Smooth muscle cell (in vitro differentiated cells): ENCODE data around the gene SSR4. TPM values are rescaled to one million over a fixed set of nuclear protein-coding genes. Genes with fewer than 3 reads are reported as not detected.

ENCODE experiments used
- DNase-seq: peaks from one replicate; lab custom pipeline; 2025; ENCODE audit not compliant: unreplicated experiment; lab: John Stamatoyannopoulos, UW
- H2AFZ ChIP-seq: fragments of 200-600 bp; sonication (generic); 2 replicates; pipeline ENCODE4 v1.6.0; 2016; ENCODE audit warnings: antibody characterized with exemption, low read depth, mild to moderate bottlenecking
- H3F3A ChIP-seq: fragments of 200-600 bp; sonication (generic); 2 replicates; pipeline ENCODE4 v1.6.0; 2017; ENCODE audit warnings: antibody characterized with exemption, low read depth
- H3K27ac ChIP-seq: fragments of 200-600 bp; sonication (generic); 2 replicates; pipeline ENCODE4 v1.5.1; 2016; ENCODE audit warnings: low read depth, mild to moderate bottlenecking
- H3K27me3 ChIP-seq: fragments of 200-600 bp; sonication (generic); 2 replicates; pipeline ENCODE4 v1.6.1; 2016; ENCODE audit warnings: low read depth, mild to moderate bottlenecking
- H3K36me3 ChIP-seq: fragments of 200-600 bp; sonication (generic); 2 replicates; pipeline ENCODE4 v1.5.1; 2016; ENCODE audit warnings: low read depth
- H3K4me1 ChIP-seq: fragments of 200-600 bp; sonication (generic); 2 replicates; pipeline ENCODE4 v1.5.1; 2016; ENCODE audit warnings: low read depth
- H3K4me2 ChIP-seq: fragments of 200-600 bp; sonication (generic); 2 replicates; pipeline ENCODE4 v1.6.0; 2016; ENCODE audit warnings: mild to moderate bottlenecking
- H3K4me3 ChIP-seq: fragments of 200-600 bp; sonication (generic); 2 replicates; pipeline ENCODE4 v1.5.1; 2016; ENCODE audit warnings: mild to moderate bottlenecking
- H3K79me2 ChIP-seq: fragments of 200-600 bp; sonication (generic); 2 replicates; pipeline ENCODE4 v1.6.0; 2016; ENCODE audit warnings: low read depth, mild to moderate bottlenecking
- H3K9ac ChIP-seq: fragments of 200-600 bp; sonication (generic); 2 replicates; pipeline ENCODE4 v1.6.0; 2016; ENCODE audit warnings: low read depth
- H3K9me3 ChIP-seq: fragments of 200-600 bp; sonication (generic); replicated peaks from 2 replicates; pipeline ENCODE4 v1.5.1; 2016; ENCODE audit warnings: low read depth
- H4K20me1 ChIP-seq: fragments of 200-600 bp; sonication (generic); 2 replicates; pipeline ENCODE4 v1.6.0; 2016; ENCODE audit warnings: low read depth
- WGBS: methylation state at CpG from one replicate; pipeline ENCODE4 v1.1.7; 2016; ENCODE audit warnings: low lambda C conversion rate; 5-methylcytosine and 5-hydroxymethylcytosine counted together
- polyA plus RNA-seq: library from polyadenylated mRNA; unstranded; fragments of >200 nt; fragmentation: Nextera tagmentation; extraction: Ambion mirVana; gene quantifications from 2 replicates; pipeline ENCODE4 v1.2.1, GENCODE V29; 2016
- total RNA-seq: library from RNA; depleted of rRNA; stranded (reverse); fragments of >200 nt; gene quantifications from 2 replicates; pipeline ENCODE4 v1.2.3, GENCODE V29; 2014
- TF ChIP-seq, protein P1 (sequence below): fragments of 200-600 bp; sonication (generic); IDR thresholded peaks from 2 replicates; pipeline ENCODE4 v1.5.1; 2017; ENCODE audit warnings: borderline replicate concordance, mild to moderate bottlenecking, antibody characterized with exemption; ENCODE audit not compliant: insufficient read depth, poor library complexity, severe bottlenecking

The SSR4 gene
- total and polyA plus RNA-seq, 2 experiments from 2014 or later = 443 to 677 TPM

DNA sequence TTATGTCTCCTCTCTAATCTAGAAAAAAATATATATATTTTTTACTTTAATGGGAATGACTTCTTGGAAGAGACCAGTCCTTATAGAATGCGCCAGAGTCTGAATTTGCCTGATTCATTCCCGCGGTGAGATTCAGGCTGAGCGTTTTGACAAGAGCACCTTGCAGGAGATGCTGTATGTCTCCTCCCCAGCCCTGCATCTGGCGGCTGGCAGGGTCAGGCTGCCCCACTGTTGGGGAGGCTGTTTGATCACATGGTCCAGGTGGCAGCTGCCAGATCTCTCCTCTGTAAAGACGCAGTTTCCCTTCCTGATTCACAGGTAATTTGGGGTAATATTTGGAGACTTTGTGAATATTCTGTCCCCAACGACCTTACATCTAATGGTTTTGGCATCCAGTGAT, 26.1 kb downstream of the SSR4 start:
- no peaks in the 10 kb centered on the region for H3K27me3 ChIP-seq
- no peak overlapping the region for H3K9ac ChIP-seq
- no peak overlapping the region for H2AFZ ChIP-seq
- no peaks in the 10 kb centered on the region for H3K9me3 ChIP-seq
- no peaks in the 10 kb centered on the region for H3K36me3 ChIP-seq
- no peak overlapping the region for H3K4me2 ChIP-seq
- H4K20me1 ChIP-seq = no peaks in the 10 kb centered on the region
- H3K27ac ChIP-seq = no peak overlapping the region
- no peak for DNase-seq
- no peaks in the 10 kb centered on the region for H3K79me2 ChIP-seq
- H3K4me3 ChIP-seq = no peak overlapping the region
- no peaks in the 10 kb centered on the region for H3F3A ChIP-seq
- WGBS = 87% methylated on average over 7 of the region's 7 CpGs
- TF ChIP-seq, protein P1, sequence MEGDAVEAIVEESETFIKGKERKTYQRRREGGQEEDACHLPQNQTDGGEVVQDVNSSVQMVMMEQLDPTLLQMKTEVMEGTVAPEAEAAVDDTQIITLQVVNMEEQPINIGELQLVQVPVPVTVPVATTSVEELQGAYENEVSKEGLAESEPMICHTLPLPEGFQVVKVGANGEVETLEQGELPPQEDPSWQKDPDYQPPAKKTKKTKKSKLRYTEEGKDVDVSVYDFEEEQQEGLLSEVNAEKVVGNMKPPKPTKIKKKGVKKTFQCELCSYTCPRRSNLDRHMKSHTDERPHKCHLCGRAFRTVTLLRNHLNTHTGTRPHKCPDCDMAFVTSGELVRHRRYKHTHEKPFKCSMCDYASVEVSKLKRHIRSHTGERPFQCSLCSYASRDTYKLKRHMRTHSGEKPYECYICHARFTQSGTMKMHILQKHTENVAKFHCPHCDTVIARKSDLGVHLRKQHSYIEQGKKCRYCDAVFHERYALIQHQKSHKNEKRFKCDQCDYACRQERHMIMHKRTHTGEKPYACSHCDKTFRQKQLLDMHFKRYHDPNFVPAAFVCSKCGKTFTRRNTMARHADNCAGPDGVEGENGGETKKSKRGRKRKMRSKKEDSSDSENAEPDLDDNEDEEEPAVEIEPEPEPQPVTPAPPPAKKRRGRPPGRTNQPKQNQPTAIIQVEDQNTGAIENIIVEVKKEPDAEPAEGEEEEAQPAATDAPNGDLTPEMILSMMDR = no peak
- no peaks in the 10 kb centered on the region for H3K4me1 ChIP-seq

DNA sequence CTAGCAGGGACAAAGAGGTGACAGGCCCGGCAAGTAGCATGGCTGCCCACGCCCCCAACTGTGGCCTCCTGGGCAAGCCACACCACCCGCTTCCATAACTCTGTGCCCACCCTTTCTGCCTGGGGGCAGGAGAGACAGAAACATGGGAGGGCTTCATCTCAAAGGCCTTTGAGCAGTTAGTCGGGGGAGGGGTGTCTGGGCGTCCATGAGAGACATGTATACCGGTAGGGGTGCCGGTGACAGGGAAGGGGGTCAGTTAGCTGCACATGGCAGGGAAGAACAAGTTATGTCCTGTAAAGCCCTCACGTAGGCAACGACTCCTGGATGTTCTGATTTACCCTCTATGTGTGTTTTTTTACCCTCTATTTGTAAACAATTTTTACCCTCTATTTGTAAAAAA, 26.6 kb downstream of the SSR4 start:
- no peaks in the 10 kb centered on the region for H3F3A ChIP-seq
- 89% methylated on average over 9 of the region's 9 CpGs for WGBS

DNA sequence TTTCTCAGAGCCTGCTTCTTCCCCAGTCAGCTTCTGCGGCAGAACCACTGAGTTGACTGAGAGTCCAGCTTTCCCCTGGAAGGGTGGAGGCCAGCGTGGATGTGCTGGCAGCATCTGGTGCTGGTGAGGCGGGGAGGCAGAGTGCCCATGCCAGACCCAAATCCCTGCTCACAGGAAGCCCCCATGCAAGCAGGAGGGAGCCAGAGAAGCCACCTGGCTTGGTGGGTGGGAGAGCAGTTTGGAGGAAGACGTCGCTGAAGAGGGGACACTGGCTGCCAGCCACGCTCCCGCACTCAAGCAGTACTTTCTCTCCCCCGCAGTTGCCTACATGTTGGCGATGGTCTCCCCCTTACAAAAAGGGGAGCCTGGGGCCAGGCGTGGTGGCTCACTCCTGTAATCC, 29.9 kb downstream of the SSR4 start:
- H3K9ac ChIP-seq = no peak overlapping the region
- TF ChIP-seq, protein P1 = no peak
- no peaks in the 10 kb centered on the region for H3K36me3 ChIP-seq
- H3F3A ChIP-seq = no peaks in the 10 kb centered on the region
- H3K79me2 ChIP-seq = no peaks in the 10 kb centered on the region
- 92% methylated on average over 10 of the region's 10 CpGs for WGBS
- H2AFZ ChIP-seq = no peak overlapping the region
- H3K4me2 ChIP-seq = no peak overlapping the region
- peaks cover 6% of the 10 kb centered on the region for H3K4me1 ChIP-seq
- no peak overlapping the region for H3K27ac ChIP-seq
- no peaks in the 10 kb centered on the region for H3K27me3 ChIP-seq
- H3K9me3 ChIP-seq = no peaks in the 10 kb centered on the region
- no peaks in the 10 kb centered on the region for H4K20me1 ChIP-seq
- DNase-seq = no peak
- H3K4me3 ChIP-seq = no peak overlapping the region

More for the DNA sequence above, 26.6 kb downstream of the SSR4 start:
- no peak for DNase-seq
- Histone ChIP-seq H3K4me2 (no peak overlapping the region), H3K4me1 (no peaks in the 10 kb centered on the region), H3K4me3 (no peak overlapping the region), H3K27me3 (no peaks in the 10 kb centered on the region), H3K79me2 (no peaks in the 10 kb centered on the region), H4K20me1 (no peaks in the 10 kb centered on the region), H3K36me3 (no peaks in the 10 kb centered on the region), H3K27ac (no peak overlapping the region), H2AFZ (no peak overlapping the region), H3K9me3 (no peaks in the 10 kb centered on the region), H3K9ac (no peak overlapping the region)
- TF ChIP-seq, protein P1 = no peak

DNA sequence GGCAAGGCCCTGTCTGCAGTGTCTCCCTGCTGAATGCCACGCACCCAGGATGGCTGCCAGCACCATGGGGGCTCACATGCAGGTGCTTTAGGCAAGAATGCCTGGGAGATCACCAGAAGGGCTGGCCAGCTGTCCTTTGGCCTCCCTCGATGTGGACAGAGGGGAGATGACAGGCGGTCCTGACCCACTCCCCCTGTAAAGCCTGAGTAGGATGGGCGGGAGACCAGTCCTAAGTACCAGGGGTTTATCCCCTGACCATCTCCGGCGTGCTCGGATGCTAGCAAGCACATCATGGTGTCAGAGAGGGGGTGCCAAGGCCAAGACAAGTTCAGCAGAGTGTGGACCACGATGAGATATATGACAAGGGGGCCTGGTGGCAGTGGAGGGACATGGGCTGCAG, 30.6 kb downstream of the SSR4 start:
- H2AFZ ChIP-seq = no peak overlapping the region
- no peaks in the 10 kb centered on the region for H3K79me2 ChIP-seq
- DNase-seq = no peak
- no peaks in the 10 kb centered on the region for H3F3A ChIP-seq
- H3K27me3 ChIP-seq = no peaks in the 10 kb centered on the region
- no peak overlapping the region for H3K27ac ChIP-seq
- no peak overlapping the region for H3K4me2 ChIP-seq
- TF ChIP-seq, protein P1 = no peak
- no peak overlapping the region for H3K4me3 ChIP-seq
- no peaks in the 10 kb centered on the region for H3K9me3 ChIP-seq
- H3K9ac ChIP-seq = no peak overlapping the region
- WGBS = 78% methylated on average over 8 of the region's 8 CpGs
- no peaks in the 10 kb centered on the region for H3K36me3 ChIP-seq
- peaks cover 6% of the 10 kb centered on the region for H3K4me1 ChIP-seq
- no peaks in the 10 kb centered on the region for H4K20me1 ChIP-seq
